ENCODE data around the gene ATP5PD.

Gene ATP5PD

DNA sequence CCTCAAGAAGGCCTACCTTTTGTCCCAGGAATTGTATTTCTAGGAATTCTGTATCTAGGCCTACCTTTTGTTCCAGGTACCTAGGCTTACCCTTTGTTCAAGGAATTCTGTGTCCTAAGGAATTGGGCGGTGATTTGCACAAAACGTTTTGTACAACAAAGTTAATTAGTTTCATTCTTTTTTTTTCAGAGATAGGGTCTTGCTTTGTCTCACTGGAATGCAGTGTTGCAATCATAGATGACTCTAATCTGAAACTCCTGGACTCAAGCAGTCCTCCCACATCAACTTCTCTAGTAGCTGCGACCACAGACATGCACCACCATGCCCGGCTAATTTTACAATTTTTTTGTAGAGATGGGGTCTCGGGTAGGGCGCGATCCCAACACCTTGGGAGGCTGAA lies 52.3 kb downstream of the ATP5PD start:
- DNase-seq (ENCODE audit: low spot score): no peak

DNA sequence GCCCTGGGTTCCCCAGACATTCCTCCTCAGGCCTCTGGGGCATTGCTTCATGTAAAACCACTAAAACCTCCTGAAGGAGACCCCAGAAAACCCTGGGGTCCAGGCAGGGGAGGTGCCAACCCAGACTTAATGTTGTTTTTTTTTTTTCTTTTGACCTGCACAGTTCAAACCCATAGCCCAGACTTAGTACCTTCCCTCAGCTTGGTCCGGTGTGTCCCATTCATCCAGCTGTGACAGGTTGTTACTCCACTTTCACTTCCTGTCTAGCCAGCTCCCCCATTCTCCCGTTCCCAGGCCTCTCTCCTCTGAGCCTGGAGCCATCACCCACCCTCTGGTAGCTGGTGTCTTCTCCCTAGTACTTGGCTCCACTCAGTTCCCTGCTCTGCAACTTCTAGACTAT lies 54.5 kb downstream of the ATP5PD start:
- no peak for DNase-seq (ENCODE audit: low spot score)

- DNase-seq (ENCODE audit: low spot score): no peak
Measured at GRCh38 chr17:74990581-74991105, 56.1 kb downstream of the ATP5PD start.
